Bronchial smooth muscle cell (primary cell): ENCODE results near the gene ERCC6L. TPM values are rescaled to one million over a fixed set of nuclear protein-coding genes. Genes with fewer than 3 reads are reported as not detected.

Experiments used
- total RNA-seq: library from RNA; depleted of rRNA; stranded (reverse); fragments of >200 nt; gene quantifications from 2 replicates; pipeline ENCODE4 v1.2.1, GENCODE V29; 2014

Gene ERCC6L, protein sequence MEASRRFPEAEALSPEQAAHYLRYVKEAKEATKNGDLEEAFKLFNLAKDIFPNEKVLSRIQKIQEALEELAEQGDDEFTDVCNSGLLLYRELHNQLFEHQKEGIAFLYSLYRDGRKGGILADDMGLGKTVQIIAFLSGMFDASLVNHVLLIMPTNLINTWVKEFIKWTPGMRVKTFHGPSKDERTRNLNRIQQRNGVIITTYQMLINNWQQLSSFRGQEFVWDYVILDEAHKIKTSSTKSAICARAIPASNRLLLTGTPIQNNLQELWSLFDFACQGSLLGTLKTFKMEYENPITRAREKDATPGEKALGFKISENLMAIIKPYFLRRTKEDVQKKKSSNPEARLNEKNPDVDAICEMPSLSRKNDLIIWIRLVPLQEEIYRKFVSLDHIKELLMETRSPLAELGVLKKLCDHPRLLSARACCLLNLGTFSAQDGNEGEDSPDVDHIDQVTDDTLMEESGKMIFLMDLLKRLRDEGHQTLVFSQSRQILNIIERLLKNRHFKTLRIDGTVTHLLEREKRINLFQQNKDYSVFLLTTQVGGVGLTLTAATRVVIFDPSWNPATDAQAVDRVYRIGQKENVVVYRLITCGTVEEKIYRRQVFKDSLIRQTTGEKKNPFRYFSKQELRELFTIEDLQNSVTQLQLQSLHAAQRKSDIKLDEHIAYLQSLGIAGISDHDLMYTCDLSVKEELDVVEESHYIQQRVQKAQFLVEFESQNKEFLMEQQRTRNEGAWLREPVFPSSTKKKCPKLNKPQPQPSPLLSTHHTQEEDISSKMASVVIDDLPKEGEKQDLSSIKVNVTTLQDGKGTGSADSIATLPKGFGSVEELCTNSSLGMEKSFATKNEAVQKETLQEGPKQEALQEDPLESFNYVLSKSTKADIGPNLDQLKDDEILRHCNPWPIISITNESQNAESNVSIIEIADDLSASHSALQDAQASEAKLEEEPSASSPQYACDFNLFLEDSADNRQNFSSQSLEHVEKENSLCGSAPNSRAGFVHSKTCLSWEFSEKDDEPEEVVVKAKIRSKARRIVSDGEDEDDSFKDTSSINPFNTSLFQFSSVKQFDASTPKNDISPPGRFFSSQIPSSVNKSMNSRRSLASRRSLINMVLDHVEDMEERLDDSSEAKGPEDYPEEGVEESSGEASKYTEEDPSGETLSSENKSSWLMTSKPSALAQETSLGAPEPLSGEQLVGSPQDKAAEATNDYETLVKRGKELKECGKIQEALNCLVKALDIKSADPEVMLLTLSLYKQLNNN
- 0.09 and 0.47 TPM in 2 replicates for total RNA-seq

DNA sequence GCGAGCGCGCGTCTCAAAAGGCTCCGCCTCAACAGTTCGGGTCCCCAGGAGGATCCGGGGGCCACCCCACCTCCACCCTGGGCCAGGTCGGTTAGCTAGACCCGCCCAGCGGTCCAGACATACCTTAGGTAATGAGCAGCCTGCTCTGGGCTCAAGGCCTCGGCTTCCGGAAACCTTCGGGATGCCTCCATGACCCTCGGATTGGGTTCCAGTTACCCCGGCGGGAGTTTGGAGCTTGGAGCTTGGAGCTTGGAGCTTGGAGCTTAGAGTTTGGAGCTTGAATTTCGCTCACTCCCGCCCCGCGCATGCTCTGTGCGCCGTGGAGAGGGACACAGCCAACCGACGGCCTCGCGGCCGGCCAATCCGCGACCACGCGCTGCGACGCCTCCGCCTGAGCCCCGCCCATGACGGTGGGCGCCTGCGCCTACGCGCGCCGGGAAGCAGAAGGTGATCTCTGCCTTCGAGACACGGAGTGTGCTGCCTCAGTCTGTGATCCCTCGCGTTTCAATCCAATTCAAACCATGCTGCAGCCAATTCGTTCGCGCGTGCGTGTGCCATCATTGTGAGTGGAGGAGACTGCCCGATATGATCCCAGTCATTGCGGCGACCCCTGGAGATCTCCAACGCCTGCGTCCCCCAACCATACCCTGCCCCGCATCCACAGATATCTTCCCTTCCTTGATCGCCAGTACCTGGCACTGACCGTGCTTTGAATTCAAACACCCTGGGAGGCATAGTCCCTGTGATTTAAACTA, at the start of gene ERCC6L:
ERCC6L (minus strand) TSS at position 307 of the 755 bp plus-strand sequence; CDS start at position 191, 116 bp downstream.

DNA sequence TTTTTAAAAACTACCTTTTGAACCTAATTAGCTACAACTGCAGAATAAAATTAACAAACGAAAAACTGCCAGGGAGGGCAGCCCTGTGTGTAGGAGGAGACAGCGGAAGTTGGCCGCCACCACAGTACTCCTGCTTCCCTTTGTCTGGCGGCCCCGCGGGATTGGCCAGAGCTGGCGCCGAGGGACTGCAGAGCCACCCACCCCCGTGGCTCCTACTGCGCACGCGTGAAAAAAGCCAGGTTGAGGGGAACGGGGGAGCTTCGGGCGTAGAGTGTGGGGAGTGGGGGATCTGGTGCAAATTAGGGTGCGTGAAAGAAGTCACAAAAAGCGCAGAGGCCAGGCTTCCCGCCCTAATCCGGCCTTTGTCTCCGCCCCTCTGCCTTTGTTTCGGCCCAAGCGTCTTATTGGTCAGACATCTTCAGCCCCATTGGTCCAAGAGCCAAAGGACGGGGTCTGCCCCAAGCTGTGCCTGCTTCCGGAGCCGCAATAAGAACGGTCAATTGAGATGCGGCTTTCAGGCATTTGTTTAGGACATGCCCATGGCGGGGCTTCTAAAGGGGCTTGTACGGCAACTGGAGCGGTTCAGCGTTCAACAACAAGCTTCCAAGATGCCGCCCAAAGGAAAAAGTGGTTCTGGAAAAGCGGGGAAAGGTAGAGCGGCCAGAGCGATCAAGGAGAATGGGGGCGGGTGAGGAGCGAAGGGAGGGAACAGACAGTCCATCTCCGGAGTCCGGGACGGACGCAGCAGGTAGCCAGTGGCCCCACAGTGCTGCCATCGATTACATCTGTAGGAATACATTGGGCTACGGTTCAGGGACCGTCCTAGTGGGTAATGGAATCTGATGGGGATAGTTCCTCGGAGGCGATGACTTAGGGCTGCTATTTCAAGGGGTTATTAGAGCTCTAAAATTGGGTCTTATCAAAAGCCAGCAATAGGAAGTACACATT, 57.4 kb downstream of the ERCC6L start, which contains the start of gene PIN4:
PIN4 (plus strand) TSS at position 580 of the 948 bp plus-strand sequence; CDS start at position 609, 29 bp downstream.

Other genes with a start within 250 kb of the ERCC6L start
- gene RTL5, start 107.1 kb downstream of the ERCC6L start, total RNA-seq: 3.2 and 5.1 TPM in 2 replicates
- gene PIN4, start 57.3 kb downstream of the ERCC6L start, total RNA-seq: 14.5 and 17.1 TPM in 2 replicates
- 739 and 894 TPM in 2 replicates for gene RPS4X, start 38.2 kb upstream of the ERCC6L start, total RNA-seq
- gene CITED1, start 66.9 kb upstream of the ERCC6L start, total RNA-seq: not detected in 2 replicates